Measurements from ENCODE around the gene GRAP2. TPM values are rescaled to one million over a fixed set of nuclear protein-coding genes. Genes with fewer than 3 reads are reported as not detected.

Gene GRAP2
- total and polyA plus RNA-seq, 2 of the 4 experiments (the other 2 are of a cell fraction): not detected

DNA sequence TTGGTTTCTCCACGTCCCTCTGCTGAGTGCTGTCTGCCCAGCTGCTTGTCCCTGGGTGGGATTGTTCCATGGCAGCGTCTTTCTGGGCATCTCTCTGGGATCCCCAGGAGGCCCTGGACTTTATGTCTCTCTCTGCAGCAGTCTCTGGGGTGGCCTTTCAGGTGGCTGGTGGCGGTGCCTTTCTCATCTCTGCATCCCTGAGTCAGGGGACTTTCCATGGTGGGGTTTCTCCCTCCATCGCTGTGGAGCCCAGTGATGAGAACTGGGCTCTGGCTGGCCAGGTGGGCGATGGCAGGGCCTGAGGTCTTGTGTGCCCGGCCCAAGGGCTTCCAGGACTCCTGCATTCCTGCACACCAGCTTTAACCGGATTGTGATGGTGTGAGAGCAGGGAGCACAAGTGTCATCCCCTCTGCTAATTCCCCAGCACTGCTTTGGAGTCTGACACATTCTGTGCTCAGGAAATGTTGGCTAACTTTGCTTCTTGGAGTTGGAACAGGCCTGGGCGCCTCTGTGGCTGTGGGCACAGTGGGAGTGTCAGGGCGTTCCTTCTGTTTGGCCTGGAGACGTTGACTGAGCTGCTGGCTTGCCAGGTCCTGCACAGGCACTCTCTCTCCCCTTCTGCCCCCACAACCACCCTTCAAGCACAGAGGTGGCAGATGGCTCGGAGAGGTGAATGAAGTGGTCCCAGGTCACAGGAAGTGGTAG is 121.8 kb downstream of the GRAP2 start:
- Histone ChIP-seq H3K4me2 (ENCODE audit: low read depth, low read length) (no peak overlapping the region), H3K9me3 (ENCODE audit: control insufficient read depth, insufficient read depth, low read length) (no peaks in the 10 kb centered on the region), H4K5ac (ENCODE audit: low read depth, low read length) (no peak overlapping the region), H2AK9ac (replicated peaks; ENCODE audit: low read depth, low read length, poor library complexity) (no peak overlapping the region), H3K36me3 (ENCODE audit: control insufficient read depth, insufficient read depth, low read length) (no peaks in the 10 kb centered on the region), H3K9ac (ENCODE audit: low read depth, low read length) (no peak overlapping the region), H3K56ac (ENCODE audit: extremely low read depth, insufficient read depth, low read length) (no peak overlapping the region), H3K4ac (ENCODE audit: low read depth, low read length) (no peak overlapping the region), H2AK5ac (ENCODE audit: low read depth, low read length) (no peak overlapping the region), H3K27ac (ENCODE audit: insufficient read depth, low read length) (no peak overlapping the region), H3K18ac (ENCODE audit: low read depth, low read length) (no peak overlapping the region), H3K27me3 (ENCODE audit: control insufficient read depth, insufficient read depth, low read length) (peaks cover 55% of the 10 kb centered on the region), H2BK15ac (ENCODE audit: low read depth, low read length) (no peak overlapping the region), H4K8ac (ENCODE audit: low read depth in 2 of 2, low read length in 2 of 2) (no peak overlapping the region), H4K20me1 (ENCODE audit: insufficient read depth, low read length) (no peaks in the 10 kb centered on the region), H3K4me1 (ENCODE audit: control insufficient read depth, insufficient read depth, low read length) (no peaks in the 10 kb centered on the region), H2BK120ac (ENCODE audit: low read depth, low read length) (no peak overlapping the region), H4K91ac (ENCODE audit: insufficient read depth, low read depth, low read length) (no peak overlapping the region), H2AFZ (replicated peaks; ENCODE audit: low read length, poor library complexity) (peak overlapping the region; percentile 33), H3K23ac (ENCODE audit: low read depth, low read length) (no peak overlapping the region), H3K4me3 (ENCODE audit: insufficient read depth, low read depth, low read length) (no peak overlapping the region), H3K14ac (replicated peaks; ENCODE audit: low read depth, low read length) (no peak overlapping the region), H3K79me1 (ENCODE audit: low read depth in 1 of 2, low read length in 2 of 2) (no peaks in the 10 kb centered on the region), H2BK5ac (ENCODE audit: low read depth, low read length, poor library complexity, severe bottlenecking) (no peak overlapping the region), H3K9me1 (ENCODE audit: insufficient read depth, low read length) (peaks cover 3% of the 10 kb centered on the region; the same call in 1 of the 2 replicates), H2BK20ac (ENCODE audit: low read depth, low read length) (no peak overlapping the region)
- intact Hi-C loops (cut with micrococcal nuclease): no loop called here
- in situ Hi-C loops (cut with MboI; ENCODE audit: low sequenced_read_pairs): no loop called here
- no peak for DNase-seq
- WGBS, 2 experiments (ENCODE audit: extremely low coverage in 2 of 2, insufficient read length in 1 of 2): 43% methylated on average over 1 of the region's 11 CpGs; no CpG with 5 or more reads in 1 of the 2 experiments
- BruUV-seq (replicated peaks): no TSS peak
- ChIA-PET POLR2A (ENCODE audit: unreplicated experiment) (no interaction called here), CTCF (interaction anchor here (0.8 kb wide), 1 partner anchor 488 kb away, joined by 3 read pairs; no protein-coding TSS in a partner anchor)
- no peak for TF ChIP-seq CHD1 (IDR thresholded peaks at IDR 0.05; ENCODE audit: low read depth, low read length)
- TF ChIP-seq MAFK (IDR thresholded peaks at IDR 0.05; ENCODE audit: low read depth, low read length): no peak
- TF ChIP-seq RFX5 (IDR thresholded peaks at IDR 0.05; ENCODE audit: low read depth, low read length): no peak
- no peak for TF ChIP-seq SMC3 (IDR thresholded peaks at IDR 0.05; ENCODE audit: low read depth, low read length)
- TF ChIP-seq BHLHE40 (IDR thresholded peaks at IDR 0.05; ENCODE audit: low read depth, low read length): no peak
- TF ChIP-seq, protein P1, sequence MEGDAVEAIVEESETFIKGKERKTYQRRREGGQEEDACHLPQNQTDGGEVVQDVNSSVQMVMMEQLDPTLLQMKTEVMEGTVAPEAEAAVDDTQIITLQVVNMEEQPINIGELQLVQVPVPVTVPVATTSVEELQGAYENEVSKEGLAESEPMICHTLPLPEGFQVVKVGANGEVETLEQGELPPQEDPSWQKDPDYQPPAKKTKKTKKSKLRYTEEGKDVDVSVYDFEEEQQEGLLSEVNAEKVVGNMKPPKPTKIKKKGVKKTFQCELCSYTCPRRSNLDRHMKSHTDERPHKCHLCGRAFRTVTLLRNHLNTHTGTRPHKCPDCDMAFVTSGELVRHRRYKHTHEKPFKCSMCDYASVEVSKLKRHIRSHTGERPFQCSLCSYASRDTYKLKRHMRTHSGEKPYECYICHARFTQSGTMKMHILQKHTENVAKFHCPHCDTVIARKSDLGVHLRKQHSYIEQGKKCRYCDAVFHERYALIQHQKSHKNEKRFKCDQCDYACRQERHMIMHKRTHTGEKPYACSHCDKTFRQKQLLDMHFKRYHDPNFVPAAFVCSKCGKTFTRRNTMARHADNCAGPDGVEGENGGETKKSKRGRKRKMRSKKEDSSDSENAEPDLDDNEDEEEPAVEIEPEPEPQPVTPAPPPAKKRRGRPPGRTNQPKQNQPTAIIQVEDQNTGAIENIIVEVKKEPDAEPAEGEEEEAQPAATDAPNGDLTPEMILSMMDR (conservative IDR thresholded peaks at IDR 0.05; ENCODE audit: low read depth, low read length): no peak
- TF ChIP-seq NFE2L2 (IDR thresholded peaks at IDR 0.05; ENCODE audit: low read depth, low read length): no peak
- TF ChIP-seq, protein P2, sequence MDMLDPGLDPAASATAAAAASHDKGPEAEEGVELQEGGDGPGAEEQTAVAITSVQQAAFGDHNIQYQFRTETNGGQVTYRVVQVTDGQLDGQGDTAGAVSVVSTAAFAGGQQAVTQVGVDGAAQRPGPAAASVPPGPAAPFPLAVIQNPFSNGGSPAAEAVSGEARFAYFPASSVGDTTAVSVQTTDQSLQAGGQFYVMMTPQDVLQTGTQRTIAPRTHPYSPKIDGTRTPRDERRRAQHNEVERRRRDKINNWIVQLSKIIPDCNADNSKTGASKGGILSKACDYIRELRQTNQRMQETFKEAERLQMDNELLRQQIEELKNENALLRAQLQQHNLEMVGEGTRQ (IDR thresholded peaks at IDR 0.05; ENCODE audit: low read depth, low read length): no peak
- no peak for TF ChIP-seq POLR2A (IDR thresholded peaks at IDR 0.05; ENCODE audit: low read depth, low read length)
- no peak for ATAC-seq (ENCODE audit: low read depth)
- dilution Hi-C loops (cut with HindIII; ENCODE audit: low sequenced_read_pairs, unreplicated experiment): no loop called here
